HepG2 (cell line): ENCODE results near the gene SLC6A6.

Source experiments
- MTA3 ChIP-seq: sonication (generic); formaldehyde crosslinking; IDR thresholded peaks from 2 replicates; pipeline ENCODE4 v1.4.0; 2020; ENCODE audit warnings: missing genetic modification reagents
- PAX8 ChIP-seq: sonication (generic); formaldehyde crosslinking; IDR thresholded peaks from 2 replicates; pipeline ENCODE4 v1.8.0; 2022; ENCODE audit warnings: mild to moderate bottlenecking, missing genetic modification reagents, borderline replicate concordance
- POLR2A ChIP-seq, 2 experiments: IDR thresholded peaks; 2 replicates each; pipeline ENCODE4 v1.6.1; 2011; ENCODE audit warnings: low read depth in 2 of 2, low read length in 2 of 2, mild to moderate bottlenecking in 1 of 2, moderate library complexity in 1 of 2; ENCODE audit not compliant: insufficient read depth in 1 of 2
- RXRA ChIP-seq: sonication (generic); formaldehyde crosslinking; IDR thresholded peaks from 2 replicates; pipeline ENCODE4 v1.5.1; 2020; ENCODE audit warnings: missing genetic modification reagents
- TF ChIP-seq, protein P1 (sequence below): sonication (generic); formaldehyde crosslinking; IDR thresholded peaks from 2 replicates; pipeline ENCODE4 v1.4.0; 2020; ENCODE audit warnings: missing genetic modification reagents

DNA sequence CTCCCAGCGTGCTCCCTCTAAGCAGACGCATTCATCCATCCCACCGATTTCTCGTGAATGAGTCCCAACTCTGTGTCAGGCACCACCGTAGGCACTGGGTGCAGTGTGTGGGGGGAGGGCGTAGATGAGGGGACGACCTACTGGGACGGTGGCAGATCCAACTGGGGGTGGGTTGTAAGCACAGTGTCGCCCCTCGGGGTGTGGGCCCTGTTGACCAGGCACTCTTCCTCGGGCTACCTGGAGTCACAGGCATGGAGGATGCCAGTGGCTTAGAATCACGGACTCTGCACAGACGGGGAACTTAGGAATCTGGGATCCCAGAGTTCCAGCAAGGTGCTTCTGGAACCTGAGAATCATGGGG is 66.2 kb downstream of the SLC6A6 start:
- TF ChIP-seq PAX8 (CRISPR knock-in tag) (no peak), POLR2A (IDR thresholded peaks at IDR 0.05; ENCODE audit: insufficient read depth in 1 of 2, low read depth in 2 of 2, low read length in 2 of 2) (no peak), MTA3 (CRISPR knock-in tag) (no peak), RXRA (CRISPR knock-in tag) (no peak)
- TF ChIP-seq, protein P1, sequence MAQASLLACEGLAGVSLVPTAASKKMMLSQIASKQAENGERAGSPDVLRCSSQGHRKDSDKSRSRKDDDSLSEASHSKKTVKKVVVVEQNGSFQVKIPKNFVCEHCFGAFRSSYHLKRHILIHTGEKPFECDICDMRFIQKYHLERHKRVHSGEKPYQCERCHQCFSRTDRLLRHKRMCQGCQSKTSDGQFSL (CRISPR knock-in tag), result no peak
